Gastrocnemius medialis (tissue), 4 donors: Measurements from ENCODE around the gene RSPO3.

ENCODE experiments used
- CTCF ChIP-seq, 5 experiments: fragments of 450-650 bp in 3 of 5; fragments of 200-600 bp in 2 of 5; sonication (generic) in 2 of 5; IDR thresholded peaks in 4 of 5; conservative IDR thresholded peaks in 1 of 5; 1 replicate in 4 of 5; 2 replicates in 1 of 5; pipeline ENCODE4 v1.5.1; 2016 to 2019; ENCODE audit warnings: antibody characterized with exemption in 5 of 5, mild to moderate bottlenecking in 3 of 5, moderate library complexity in 3 of 5
- POLR2A ChIP-seq, 2 donors: fragments of 450-650 bp; IDR thresholded peaks; one replicate each; pipeline ENCODE4 v1.6.1; 2017; ENCODE audit warnings: antibody characterized with exemption in 2 of 2, mild to moderate bottlenecking in 2 of 2, moderate library complexity in 2 of 2

- no peak for TF ChIP-seq CTCF (IDR thresholded peaks at IDR 0.05 in 4 of 5, conservative IDR thresholded peaks at IDR 0.05 in 1 of 5)
- no peak for TF ChIP-seq POLR2A (IDR thresholded peaks at IDR 0.05)
These were observed 40.6 kb upstream of the RSPO3 start for GRCh38 chr6:127077886-127078285.
